Thyroid gland (tissue), 4 donors: ENCODE data around the gene SESN3.

Experiments used
- POLR2A ChIP-seq, 2 donors: fragments of 450-650 bp; IDR thresholded peaks; one replicate each; pipeline ENCODE4 v1.6.1; 2017; ENCODE audit warnings: antibody characterized with exemption in 2 of 2, mild to moderate bottlenecking in 2 of 2, moderate library complexity in 1 of 2
- TF ChIP-seq, protein P1 (sequence below), 6 experiments: fragments of 200-600 bp in 3 of 6; fragments of 450-650 bp in 3 of 6; sonication (generic) in 3 of 6; IDR thresholded peaks; one replicate each; pipeline ENCODE4 v1.5.1; 2016 to 2019; ENCODE audit warnings: antibody characterized with exemption in 6 of 6, mild to moderate bottlenecking in 2 of 6, inconsistent platforms in 1 of 6, moderate library complexity in 1 of 6

DNA sequence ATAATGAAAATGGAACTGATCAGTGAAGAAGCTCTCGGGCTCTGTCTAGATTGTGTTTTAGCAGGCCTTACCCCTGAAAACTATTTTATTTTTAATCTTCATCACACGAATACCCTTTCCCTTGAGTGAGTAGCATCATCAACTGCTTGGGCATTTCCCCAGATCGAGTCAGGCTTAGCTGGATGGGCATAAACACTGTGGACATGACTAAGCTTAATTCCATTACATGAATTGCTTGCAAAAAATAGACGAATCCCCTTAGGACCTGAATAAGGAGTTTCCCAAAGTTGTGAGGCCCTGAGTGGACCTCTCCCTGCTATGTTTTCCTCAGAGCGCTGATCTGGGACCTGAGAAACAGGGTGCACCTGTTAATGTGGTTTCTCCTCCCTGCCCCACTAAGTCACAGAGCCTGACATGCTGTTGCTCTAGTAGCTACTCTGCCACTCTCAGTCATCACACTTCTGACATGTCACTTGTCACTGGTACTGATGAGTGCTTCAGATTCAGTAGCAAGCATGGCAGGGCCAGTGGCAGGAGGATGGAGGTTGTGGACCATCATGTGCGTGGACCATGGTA is 87.8 kb downstream of the SESN3 start:
- TF ChIP-seq, protein P1, sequence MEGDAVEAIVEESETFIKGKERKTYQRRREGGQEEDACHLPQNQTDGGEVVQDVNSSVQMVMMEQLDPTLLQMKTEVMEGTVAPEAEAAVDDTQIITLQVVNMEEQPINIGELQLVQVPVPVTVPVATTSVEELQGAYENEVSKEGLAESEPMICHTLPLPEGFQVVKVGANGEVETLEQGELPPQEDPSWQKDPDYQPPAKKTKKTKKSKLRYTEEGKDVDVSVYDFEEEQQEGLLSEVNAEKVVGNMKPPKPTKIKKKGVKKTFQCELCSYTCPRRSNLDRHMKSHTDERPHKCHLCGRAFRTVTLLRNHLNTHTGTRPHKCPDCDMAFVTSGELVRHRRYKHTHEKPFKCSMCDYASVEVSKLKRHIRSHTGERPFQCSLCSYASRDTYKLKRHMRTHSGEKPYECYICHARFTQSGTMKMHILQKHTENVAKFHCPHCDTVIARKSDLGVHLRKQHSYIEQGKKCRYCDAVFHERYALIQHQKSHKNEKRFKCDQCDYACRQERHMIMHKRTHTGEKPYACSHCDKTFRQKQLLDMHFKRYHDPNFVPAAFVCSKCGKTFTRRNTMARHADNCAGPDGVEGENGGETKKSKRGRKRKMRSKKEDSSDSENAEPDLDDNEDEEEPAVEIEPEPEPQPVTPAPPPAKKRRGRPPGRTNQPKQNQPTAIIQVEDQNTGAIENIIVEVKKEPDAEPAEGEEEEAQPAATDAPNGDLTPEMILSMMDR (IDR thresholded peaks at IDR 0.05): no peak
- no peak for TF ChIP-seq POLR2A (IDR thresholded peaks at IDR 0.05)
